ENCODE data around the gene PKDCC.

PKDCC gene

GRCh38 chr2:42029171-42029570 lies 18.6 kb upstream of the PKDCC start:
- Histone ChIP-seq H2BK5ac (ENCODE audit: low read depth, low read length, poor library complexity) (no peak overlapping the region), H3K4ac (ENCODE audit: low read depth, low read length) (no peak overlapping the region), H3K14ac (ENCODE audit: low read length) (no peak overlapping the region), H2BK120ac (ENCODE audit: insufficient read depth, low read length, poor library complexity) (no peak overlapping the region), H4K8ac (ENCODE audit: low read depth, low read length) (no peak overlapping the region), H3K79me1 (ENCODE audit: low read length) (peaks cover 24% of the 10 kb centered on the region), H3K18ac (ENCODE audit: low read length) (peak overlapping the region; percentile 79), H3K36me3 (ENCODE audit: control insufficient read depth in 1 of 2, insufficient read depth in 2 of 2, low read length in 2 of 2) (no peaks in the 10 kb centered on the region), H4K91ac (ENCODE audit: low read depth, low read length) (peak overlapping the region; percentile 69), H3K4me3 (ENCODE audit: low read depth, low read length) (no peak overlapping the region), H3K4me1 (ENCODE audit: control insufficient read depth in 1 of 2, insufficient read depth in 2 of 2, low read length in 2 of 2) (peaks cover 22 to 29% of the 10 kb centered on the region in 2 experiments), H3K27ac (ENCODE audit: low read depth, low read length) (no peak overlapping the region), H2BK12ac (ENCODE audit: low read length) (peak overlapping the region; percentile 76), H3K27me3 (ENCODE audit: insufficient read depth, low read length) (no peaks in the 10 kb centered on the region), H3K4me2 (ENCODE audit: low read length) (no peak overlapping the region), H3K23ac (ENCODE audit: low read length) (no peak overlapping the region), H3K79me2 (ENCODE audit: control insufficient read depth, insufficient read depth, low read length, poor library complexity) (no peaks in the 10 kb centered on the region), H3K9ac (ENCODE audit: low read length) (no peak overlapping the region), H2AK5ac (ENCODE audit: low read length) (peak overlapping the region; percentile 32), H3K9me3 (ENCODE audit: insufficient read depth, low read depth, low read length) (no peaks in the 10 kb centered on the region), H2AFZ (ENCODE audit: insufficient read depth, low read length, poor library complexity) (no peak overlapping the region), H4K12ac (ENCODE audit: low read depth, low read length) (no peak overlapping the region)
- WGBS (ENCODE audit: extremely low coverage, insufficient coverage, insufficient read length): no CpG with 5 or more reads among the region's 4 CpGs
- DNase-seq: no peak

GRCh38 chr2:42029639-42030199 lies 18.1 kb upstream of the PKDCC start:
- Histone ChIP-seq H3K79me2 (ENCODE audit: control insufficient read depth, insufficient read depth, low read length, poor library complexity) (no peaks in the 10 kb centered on the region), H4K91ac (ENCODE audit: low read depth, low read length) (peak overlapping the region; percentile 83), H3K4me3 (ENCODE audit: low read depth, low read length) (no peak overlapping the region), H3K14ac (ENCODE audit: low read length) (peak overlapping the region; percentile 74), H3K9me3 (ENCODE audit: insufficient read depth, low read depth, low read length) (no peaks in the 10 kb centered on the region), H3K27me3 (ENCODE audit: insufficient read depth, low read length) (no peaks in the 10 kb centered on the region), H2BK120ac (ENCODE audit: insufficient read depth, low read length, poor library complexity) (peak overlapping the region; percentile 91), H2AK5ac (ENCODE audit: low read length) (peak overlapping the region; percentile 80), H3K23ac (ENCODE audit: low read length) (no peak overlapping the region), H3K18ac (ENCODE audit: low read length) (peak overlapping the region; percentile 78), H3K4me1 (ENCODE audit: control insufficient read depth in 1 of 2, insufficient read depth in 2 of 2, low read length in 2 of 2) (peaks cover 20 to 27% of the 10 kb centered on the region in 2 experiments), H2AFZ (ENCODE audit: insufficient read depth, low read length, poor library complexity) (no peak overlapping the region), H3K79me1 (ENCODE audit: low read length) (peaks cover 22% of the 10 kb centered on the region), H4K8ac (ENCODE audit: low read depth, low read length) (peak overlapping the region; percentile 54), H4K12ac (ENCODE audit: low read depth, low read length) (peak overlapping the region; percentile 55), H3K4ac (ENCODE audit: low read depth, low read length) (peak overlapping the region; percentile 15), H2BK5ac (ENCODE audit: low read depth, low read length, poor library complexity) (peak overlapping the region; percentile 87), H3K36me3 (ENCODE audit: control insufficient read depth in 1 of 2, insufficient read depth in 2 of 2, low read length in 2 of 2) (no peaks in the 10 kb centered on the region), H2BK12ac (ENCODE audit: low read length) (peak overlapping the region; percentile 93), H3K4me2 (ENCODE audit: low read length) (peak overlapping the region; percentile 4), H3K27ac (ENCODE audit: low read depth, low read length) (peak overlapping the region; percentile 65), H3K9ac (ENCODE audit: low read length) (no peak overlapping the region)
- whole genome bisulfite sequencing (ENCODE audit: extremely low coverage, insufficient coverage, insufficient read length): no CpG with 5 or more reads among the region's 4 CpGs
- no peak for DNase-seq

DNA sequence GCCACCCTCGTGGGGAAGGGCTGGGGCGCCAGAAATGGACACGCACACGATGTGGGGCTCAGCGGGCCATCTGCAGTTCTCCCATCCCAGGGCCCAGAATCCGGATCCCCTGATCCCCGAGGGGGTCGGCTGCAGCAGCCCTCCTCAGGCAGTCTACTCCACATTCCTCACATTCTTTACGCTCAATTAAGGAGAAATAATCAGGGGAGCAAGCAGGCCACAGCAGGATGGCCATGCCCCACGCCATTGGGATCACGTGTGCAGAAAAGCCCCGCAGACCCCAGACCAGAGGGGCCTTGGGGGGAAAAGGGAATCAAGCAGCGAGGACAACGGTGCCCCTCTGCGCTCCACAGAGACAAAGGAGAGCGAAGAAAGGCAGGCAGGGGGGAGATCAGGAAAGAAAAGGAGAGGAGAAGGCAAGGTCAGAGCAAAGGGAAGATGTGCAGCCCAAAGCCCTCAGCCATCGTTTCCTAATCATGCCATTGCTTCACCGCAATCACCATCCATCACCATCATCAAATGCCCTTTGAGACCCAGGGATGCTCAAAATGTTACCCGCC lies 17.5 kb upstream of the PKDCC start:
- H3K4me2 ChIP-seq (ENCODE audit: low read length): peak overlapping the region; percentile 4
- peaks cover 20% of the 10 kb centered on the region for H3K79me1 ChIP-seq (ENCODE audit: low read length)
- H3K14ac ChIP-seq (ENCODE audit: low read length): peak overlapping the region; percentile 86
- peak overlapping the region; percentile 94 for H2BK12ac ChIP-seq (ENCODE audit: low read length)
- peak overlapping the region; percentile 47 for H3K4ac ChIP-seq (ENCODE audit: low read depth, low read length)
- H2BK5ac ChIP-seq (ENCODE audit: low read depth, low read length, poor library complexity): peak overlapping the region; percentile 87
- H3K9me3 ChIP-seq (ENCODE audit: insufficient read depth, low read depth, low read length): no peaks in the 10 kb centered on the region
- H4K12ac ChIP-seq (ENCODE audit: low read depth, low read length): peak overlapping the region; percentile 55
- no peak overlapping the region for H2AFZ ChIP-seq (ENCODE audit: insufficient read depth, low read length, poor library complexity)
- peak overlapping the region; percentile 61 for H4K8ac ChIP-seq (ENCODE audit: low read depth, low read length)
- H3K4me1 ChIP-seq (ENCODE audit: control insufficient read depth in 1 of 2, insufficient read depth in 2 of 2, low read length in 2 of 2): peaks cover 19 to 25% of the 10 kb centered on the region in 2 experiments
- no peak overlapping the region for H3K9ac ChIP-seq (ENCODE audit: low read length)
- H3K4me3 ChIP-seq (ENCODE audit: low read depth, low read length): no peak overlapping the region
- no peaks in the 10 kb centered on the region for H3K79me2 ChIP-seq (ENCODE audit: control insufficient read depth, insufficient read depth, low read length, poor library complexity)
- no CpG with 5 or more reads among the region's 19 CpGs for WGBS (ENCODE audit: extremely low coverage, insufficient coverage, insufficient read length)
- peak overlapping the region; percentile 91 for H2BK120ac ChIP-seq (ENCODE audit: insufficient read depth, low read length, poor library complexity)
- no peak for DNase-seq
- H3K27ac ChIP-seq (ENCODE audit: low read depth, low read length): peak overlapping the region; percentile 65
- H3K23ac ChIP-seq (ENCODE audit: low read length): no peak overlapping the region
- H2AK5ac ChIP-seq (ENCODE audit: low read length): peak overlapping the region; percentile 85
- no peaks in the 10 kb centered on the region for H3K27me3 ChIP-seq (ENCODE audit: insufficient read depth, low read length)
- H4K91ac ChIP-seq (ENCODE audit: low read depth, low read length): peak overlapping the region; percentile 83
- no peaks in the 10 kb centered on the region for H3K36me3 ChIP-seq (ENCODE audit: control insufficient read depth in 1 of 2, insufficient read depth in 2 of 2, low read length in 2 of 2)
- peak overlapping the region; percentile 73 for H3K18ac ChIP-seq (ENCODE audit: low read length)

- Histone ChIP-seq H3K9me3 (ENCODE audit: insufficient read depth, low read depth, low read length) (no peaks in the 10 kb centered on the region), H2AFZ (ENCODE audit: insufficient read depth, low read length, poor library complexity) (no peak overlapping the region), H4K91ac (ENCODE audit: low read depth, low read length) (peak overlapping the region; percentile 83), H2BK12ac (ENCODE audit: low read length) (peak overlapping the region; percentile 94), H3K14ac (ENCODE audit: low read length) (peak overlapping the region; percentile 86), H3K4me2 (ENCODE audit: low read length) (no peak overlapping the region), H3K9ac (ENCODE audit: low read length) (no peak overlapping the region), H3K27ac (ENCODE audit: low read depth, low read length) (no peak overlapping the region), H3K4ac (ENCODE audit: low read depth, low read length) (no peak overlapping the region), H3K79me2 (ENCODE audit: control insufficient read depth, insufficient read depth, low read length, poor library complexity) (no peaks in the 10 kb centered on the region), H3K27me3 (ENCODE audit: insufficient read depth, low read length) (no peaks in the 10 kb centered on the region), H3K4me3 (ENCODE audit: low read depth, low read length) (no peak overlapping the region), H2BK5ac (ENCODE audit: low read depth, low read length, poor library complexity) (peak overlapping the region; percentile 43), H3K4me1 (ENCODE audit: control insufficient read depth in 1 of 2, insufficient read depth in 2 of 2, low read length in 2 of 2) (peaks cover 16 to 25% of the 10 kb centered on the region in 2 experiments), H4K8ac (ENCODE audit: low read depth, low read length) (peak overlapping the region; percentile 61), H2BK120ac (ENCODE audit: insufficient read depth, low read length, poor library complexity) (peak overlapping the region; percentile 91), H4K12ac (ENCODE audit: low read depth, low read length) (no peak overlapping the region), H3K36me3 (ENCODE audit: control insufficient read depth in 1 of 2, insufficient read depth in 2 of 2, low read length in 2 of 2) (no peaks in the 10 kb centered on the region), H3K23ac (ENCODE audit: low read length) (no peak overlapping the region), H3K79me1 (ENCODE audit: low read length) (peaks cover 16% of the 10 kb centered on the region), H2AK5ac (ENCODE audit: low read length) (peak overlapping the region; percentile 85), H3K18ac (ENCODE audit: low read length) (peak overlapping the region; percentile 47)
- no CpG with 5 or more reads among the region's 1 CpG for WGBS (ENCODE audit: extremely low coverage, insufficient coverage, insufficient read length)
- DNase-seq: no peak
Observed at GRCh38 chr2:42030829-42031228, 17.0 kb upstream of the PKDCC start.

Measured in trophoblast cell (in vitro differentiated cells and primary cell).